ENCODE measurements around the gene LUZP4. TPM values are rescaled to one million over a fixed set of nuclear protein-coding genes. Genes with fewer than 3 reads are reported as not detected.

Gene LUZP4
- total RNA-seq, 4 donors from 2014 or later: not detected

DNA sequence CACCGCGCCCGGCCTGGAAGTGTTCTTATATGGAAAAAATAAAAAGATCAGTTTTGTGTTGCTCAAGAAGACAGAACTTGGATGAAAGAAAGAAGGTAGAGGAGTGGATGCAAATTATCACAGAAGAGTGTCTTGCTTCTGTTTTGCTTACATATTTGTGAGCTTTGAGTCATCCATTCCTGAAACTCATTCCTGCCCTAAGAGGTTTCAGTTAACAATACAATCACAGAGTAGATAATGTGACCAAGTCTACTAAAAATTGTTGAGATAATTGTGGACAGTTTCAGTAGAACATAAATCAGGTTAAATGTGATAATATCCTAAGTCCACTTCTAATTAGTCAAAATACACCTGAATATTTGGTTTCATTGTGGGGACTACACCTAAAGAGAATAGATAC is 29.2 kb upstream of the LUZP4 start:
- intact Hi-C loops (cut with DNase I; ENCODE audit: low total_unique reads): no loop called here
- no peak overlapping the region for H3K4me3 ChIP-seq (ENCODE audit: low read depth, poor library complexity, severe bottlenecking)
- WGBS, 2 donors: 90 to 96% methylated on average over 3 of the region's 3 CpGs
- no peak for DNase-seq (ENCODE audit: low spot score in 2 of 2)
- TF ChIP-seq, protein P1, sequence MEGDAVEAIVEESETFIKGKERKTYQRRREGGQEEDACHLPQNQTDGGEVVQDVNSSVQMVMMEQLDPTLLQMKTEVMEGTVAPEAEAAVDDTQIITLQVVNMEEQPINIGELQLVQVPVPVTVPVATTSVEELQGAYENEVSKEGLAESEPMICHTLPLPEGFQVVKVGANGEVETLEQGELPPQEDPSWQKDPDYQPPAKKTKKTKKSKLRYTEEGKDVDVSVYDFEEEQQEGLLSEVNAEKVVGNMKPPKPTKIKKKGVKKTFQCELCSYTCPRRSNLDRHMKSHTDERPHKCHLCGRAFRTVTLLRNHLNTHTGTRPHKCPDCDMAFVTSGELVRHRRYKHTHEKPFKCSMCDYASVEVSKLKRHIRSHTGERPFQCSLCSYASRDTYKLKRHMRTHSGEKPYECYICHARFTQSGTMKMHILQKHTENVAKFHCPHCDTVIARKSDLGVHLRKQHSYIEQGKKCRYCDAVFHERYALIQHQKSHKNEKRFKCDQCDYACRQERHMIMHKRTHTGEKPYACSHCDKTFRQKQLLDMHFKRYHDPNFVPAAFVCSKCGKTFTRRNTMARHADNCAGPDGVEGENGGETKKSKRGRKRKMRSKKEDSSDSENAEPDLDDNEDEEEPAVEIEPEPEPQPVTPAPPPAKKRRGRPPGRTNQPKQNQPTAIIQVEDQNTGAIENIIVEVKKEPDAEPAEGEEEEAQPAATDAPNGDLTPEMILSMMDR (IDR thresholded peaks at IDR 0.05): no peak
- no peak for TF ChIP-seq POLR2A (IDR thresholded peaks at IDR 0.05)

DNA sequence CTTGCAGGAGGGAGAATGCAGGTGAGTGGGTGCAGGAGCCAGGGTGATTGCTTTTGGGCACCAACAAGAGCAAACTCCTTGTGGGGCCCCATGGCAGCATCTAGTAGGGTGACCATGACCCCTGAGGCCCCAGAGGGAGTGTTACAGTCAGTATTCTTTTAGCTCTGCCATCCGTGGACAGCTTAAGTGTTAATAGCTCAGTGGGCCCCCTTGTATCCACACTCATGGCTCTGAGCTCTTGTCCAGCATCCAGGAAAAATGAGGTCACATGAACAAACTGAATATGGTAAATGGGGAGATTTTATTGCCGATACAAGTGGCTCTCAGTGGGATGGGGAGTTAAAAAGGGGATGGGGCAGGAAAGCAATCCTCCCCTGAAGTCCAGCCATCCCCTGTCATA is 28.4 kb upstream of the LUZP4 start:
- no peak overlapping the region for H3K4me3 ChIP-seq (ENCODE audit: low read depth, poor library complexity, severe bottlenecking)
- DNase-seq (ENCODE audit: low spot score in 2 of 2): no peak
- intact Hi-C loops (cut with DNase I; ENCODE audit: low total_unique reads): no loop called here
- WGBS, 2 donors: 46 to 91% methylated on average over 2 of the region's 2 CpGs
- TF ChIP-seq POLR2A (IDR thresholded peaks at IDR 0.05): no peak
- TF ChIP-seq, protein P1 (IDR thresholded peaks at IDR 0.05): no peak

DNA sequence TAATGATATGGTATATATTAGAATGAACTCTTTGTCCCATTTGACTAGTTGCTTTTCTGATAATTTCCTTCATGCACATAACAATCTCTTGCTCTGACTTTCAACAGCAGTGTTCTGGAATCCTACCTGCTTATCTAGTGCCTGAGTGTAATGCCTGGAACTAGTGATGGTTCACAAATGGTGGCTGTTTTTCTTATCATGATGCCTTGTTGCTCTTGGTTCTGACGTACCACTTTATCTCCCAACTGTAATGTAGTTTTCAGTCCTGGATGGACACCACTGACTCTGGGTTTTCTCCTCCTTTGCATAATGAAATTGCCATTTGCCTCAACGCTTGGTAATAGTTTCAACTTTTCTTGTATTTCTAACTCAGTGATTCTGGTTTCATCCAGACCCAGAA is 25.5 kb upstream of the LUZP4 start:
- TF ChIP-seq, protein P1 (IDR thresholded peaks at IDR 0.05): no peak
- TF ChIP-seq POLR2A (IDR thresholded peaks at IDR 0.05): no peak
- intact Hi-C loops (cut with DNase I; ENCODE audit: low total_unique reads): no loop called here
- H3K4me3 ChIP-seq (ENCODE audit: low read depth, poor library complexity, severe bottlenecking): no peak overlapping the region
- WGBS, 2 donors: 83 to 93% methylated on average over 2 of the region's 2 CpGs
- no peak for DNase-seq (ENCODE audit: low spot score in 2 of 2)

GRCh38 chrX:115266300-115266699 is 23.2 kb upstream of the LUZP4 start:
- WGBS, 2 donors: 39 to 54% methylated on average over 2 of the region's 2 CpGs
- no peak for TF ChIP-seq POLR2A (IDR thresholded peaks at IDR 0.05)
- TF ChIP-seq, protein P1 (IDR thresholded peaks at IDR 0.05): no peak
- DNase-seq (ENCODE audit: low spot score in 2 of 2): no peak
- intact Hi-C loops (cut with DNase I; ENCODE audit: low total_unique reads): no loop called here
- H3K4me3 ChIP-seq (ENCODE audit: low read depth, poor library complexity, severe bottlenecking): no peak overlapping the region

DNA sequence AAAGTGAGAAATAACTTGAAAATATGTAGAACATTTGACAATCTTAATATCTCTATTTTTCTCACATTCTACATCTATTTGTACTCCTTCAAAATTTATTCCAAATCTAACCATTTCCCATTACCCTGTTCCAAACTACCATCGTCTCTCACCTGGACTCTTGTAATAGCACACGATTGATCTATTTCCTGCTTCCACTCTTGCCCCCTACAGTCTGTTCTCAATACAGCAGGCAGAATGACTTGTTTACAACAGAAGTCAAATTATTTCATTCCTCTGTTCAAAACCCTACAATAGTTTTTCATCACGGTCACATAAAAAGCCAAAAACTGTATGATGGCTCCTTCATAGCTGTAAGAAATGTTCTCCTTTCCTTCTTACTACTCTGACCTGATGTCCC is 21.1 kb upstream of the LUZP4 start:
- 41 to 64% methylated on average over 3 of the region's 3 CpGs for WGBS, 2 donors
- intact Hi-C loops (cut with DNase I; ENCODE audit: low total_unique reads): no loop called here

More for the DNA sequence above, 21.1 kb upstream of the LUZP4 start:
- no peak for DNase-seq (ENCODE audit: low spot score in 2 of 2)
- H3K4me3 ChIP-seq (ENCODE audit: low read depth, poor library complexity, severe bottlenecking): no peak overlapping the region
- TF ChIP-seq, protein P1 (IDR thresholded peaks at IDR 0.05): no peak
- TF ChIP-seq POLR2A (IDR thresholded peaks at IDR 0.05): no peak
